Measurements from ENCODE around the gene IL19. TPM values are rescaled to one million over a fixed set of nuclear protein-coding genes. Genes with fewer than 3 reads are reported as not detected.

IL19 gene
- under 1 TPM in 1 of 4 donors, not detected in 3; 0.60 TPM for total RNA-seq

DNA sequence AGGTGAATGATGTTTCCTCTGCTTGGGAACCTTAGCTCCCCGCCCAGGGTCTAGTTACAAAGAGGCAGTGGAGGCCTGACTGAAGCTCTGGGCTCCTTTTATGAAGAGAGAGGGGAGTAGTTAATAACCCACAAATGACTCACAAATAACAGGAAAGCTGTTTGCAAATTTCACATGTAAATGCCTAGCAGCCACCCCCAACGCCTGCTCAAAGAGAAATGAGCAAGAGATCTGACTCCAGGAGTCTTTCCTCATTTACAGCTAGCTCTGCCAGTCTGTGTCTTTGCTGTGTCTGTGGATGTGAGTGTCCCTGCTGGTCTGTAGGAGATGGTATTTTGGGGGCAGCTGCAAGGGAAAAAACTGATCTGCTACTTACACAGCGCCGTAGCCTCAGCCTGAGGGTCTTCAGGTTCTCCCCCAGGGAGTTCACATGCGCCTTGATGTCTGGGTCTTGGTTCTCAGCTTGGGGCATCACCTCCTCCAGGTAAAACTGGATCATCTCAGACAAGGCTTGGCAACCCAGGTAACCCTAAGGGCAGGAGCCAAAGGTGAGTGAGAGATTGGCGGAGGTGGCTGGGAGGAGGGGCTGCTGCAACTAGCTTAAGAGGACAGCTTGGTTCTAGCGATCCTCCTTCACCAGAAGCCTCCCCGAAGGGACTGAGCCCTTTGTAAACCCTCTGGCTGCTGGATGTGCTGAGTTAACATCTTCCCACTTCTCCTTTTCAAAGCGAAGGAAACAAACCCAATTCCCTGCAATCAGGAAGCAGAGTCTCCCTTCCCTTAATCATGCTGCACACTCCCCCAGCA is at the start of gene IL19:
IL19 (plus strand) TSS at position 243 of the 807 bp plus-strand sequence. CDS start 65,890 bp downstream, outside the sequence.
- ATAC-seq (ENCODE audit: low FRiP score) (peak; percentile 87), DNase-seq (ENCODE audit: low spot score) (no peak)
- TF ChIP-seq CTCF (IDR thresholded peaks at IDR 0.05), result no peak

DNA sequence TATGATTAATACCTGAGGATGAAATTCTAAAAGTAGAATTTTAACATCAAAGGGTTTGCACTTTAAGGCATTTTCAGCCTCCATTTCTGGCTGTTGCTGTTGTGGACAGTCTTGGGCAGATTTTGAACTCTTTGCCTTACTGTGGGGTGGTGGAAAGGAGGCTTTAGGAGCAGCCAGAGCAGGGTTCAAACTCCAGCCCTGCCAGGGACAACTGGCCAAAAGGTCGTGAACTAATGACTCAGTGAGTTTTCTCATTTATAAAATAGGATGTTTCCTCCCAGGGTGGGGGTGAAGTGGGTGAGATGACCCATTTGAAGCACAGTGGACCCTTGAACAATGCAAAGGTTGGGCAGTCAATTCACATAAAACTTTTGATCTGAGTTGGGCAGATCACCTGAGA is 49.1 kb upstream of the IL19 start:
- ATAC-seq (ENCODE audit: low FRiP score) (no peak), DNase-seq (ENCODE audit: low spot score) (no peak)
- TF ChIP-seq CTCF (IDR thresholded peaks at IDR 0.05), result no peak

DNA sequence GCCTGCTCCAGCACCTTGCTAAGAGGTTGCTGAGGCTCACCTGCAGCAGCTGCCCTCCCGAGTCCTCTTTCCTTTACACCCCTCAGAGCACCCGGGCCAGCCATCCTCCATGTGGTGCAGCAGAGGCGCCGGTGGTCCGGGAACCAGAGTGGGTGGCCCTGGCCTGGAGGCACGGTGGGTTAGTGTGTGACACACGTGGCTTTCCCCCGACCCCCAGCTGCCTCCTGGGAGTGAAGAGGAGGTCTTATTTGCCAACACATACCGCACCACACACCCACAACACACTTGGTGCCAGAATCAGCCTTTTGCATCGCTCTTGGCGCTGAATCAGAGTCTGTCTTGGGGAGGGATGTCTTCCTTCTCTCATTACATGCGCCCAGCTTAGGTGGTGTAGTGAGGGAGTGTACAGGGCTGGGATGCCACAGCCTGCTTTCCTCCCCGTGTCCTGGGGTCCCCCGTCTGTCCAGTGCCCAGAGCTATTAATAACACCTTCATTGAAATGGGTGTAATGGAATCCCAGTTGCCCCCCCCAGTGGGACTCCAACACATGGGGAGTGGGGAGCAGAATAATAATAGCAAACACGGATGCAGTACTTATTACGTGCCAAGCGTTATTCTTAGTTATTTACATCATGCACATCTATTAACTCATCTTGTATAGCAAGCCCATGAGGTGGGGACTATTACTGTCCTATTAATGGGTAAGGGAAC is 47.7 kb upstream of the IL19 start:
- DNase-seq (ENCODE audit: low spot score) (no peak), ATAC-seq (ENCODE audit: low FRiP score) (no peak)
- TF ChIP-seq CTCF (IDR thresholded peaks at IDR 0.05), result no peak

DNA sequence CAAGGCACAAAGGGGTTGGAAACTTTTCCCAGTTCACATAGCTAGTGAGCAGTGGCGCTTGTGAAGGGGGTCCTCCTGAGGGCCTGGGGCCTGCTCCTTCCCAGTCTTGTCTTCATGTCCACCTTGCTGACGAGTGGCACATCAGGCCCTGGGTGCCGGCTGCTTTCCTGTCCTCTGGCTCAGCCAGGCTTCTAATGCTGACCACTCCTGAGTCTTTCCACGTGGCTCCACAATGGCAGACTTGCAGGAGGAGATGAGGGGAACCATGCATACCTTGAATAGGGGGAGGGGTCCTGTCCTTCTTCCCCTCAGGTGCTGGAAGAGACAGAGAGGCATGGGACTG is 47.1 kb upstream of the IL19 start:
- ATAC-seq (ENCODE audit: low FRiP score) (peak; percentile 10), DNase-seq (ENCODE audit: low spot score) (no peak)
- no peak for TF ChIP-seq CTCF (IDR thresholded peaks at IDR 0.05)

DNA sequence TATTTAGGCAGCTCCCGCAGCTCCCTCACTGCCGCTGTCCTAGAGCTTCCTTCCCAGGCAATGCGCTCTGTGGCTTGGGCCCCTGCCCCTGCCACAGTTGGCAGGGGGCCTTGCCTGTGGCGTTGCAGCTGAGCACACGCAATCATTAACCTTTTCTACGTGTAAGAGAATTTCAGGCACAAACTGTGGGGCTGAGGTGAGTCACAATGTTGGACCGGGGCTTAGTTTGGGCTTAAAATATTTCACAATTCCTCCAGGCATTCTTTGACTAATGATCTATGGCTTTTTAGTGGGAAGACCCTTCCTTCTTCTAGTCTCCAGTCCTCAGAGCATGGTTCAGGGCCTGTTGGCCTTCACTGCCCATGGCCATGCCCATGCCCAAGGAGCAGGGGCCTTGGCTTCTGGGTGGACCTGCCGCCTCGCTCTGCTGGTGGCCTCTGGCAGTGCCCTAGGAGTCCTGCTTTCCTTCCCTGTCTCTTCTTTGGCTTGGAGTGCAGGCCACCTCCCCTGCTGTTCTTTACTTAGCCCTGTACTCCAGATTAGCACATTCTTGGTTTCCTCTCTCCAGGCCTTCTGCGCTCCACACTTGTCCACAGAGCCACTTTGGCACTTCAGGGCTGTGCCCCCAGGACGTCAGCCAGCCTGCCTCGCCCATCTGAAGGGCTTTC is 46.6 kb upstream of the IL19 start:
- ATAC-seq (ENCODE audit: low FRiP score), result peak; percentile 74
- TF ChIP-seq CTCF (IDR thresholded peaks at IDR 0.05), result no peak
- DNase-seq (ENCODE audit: low spot score), result no peak

DNA sequence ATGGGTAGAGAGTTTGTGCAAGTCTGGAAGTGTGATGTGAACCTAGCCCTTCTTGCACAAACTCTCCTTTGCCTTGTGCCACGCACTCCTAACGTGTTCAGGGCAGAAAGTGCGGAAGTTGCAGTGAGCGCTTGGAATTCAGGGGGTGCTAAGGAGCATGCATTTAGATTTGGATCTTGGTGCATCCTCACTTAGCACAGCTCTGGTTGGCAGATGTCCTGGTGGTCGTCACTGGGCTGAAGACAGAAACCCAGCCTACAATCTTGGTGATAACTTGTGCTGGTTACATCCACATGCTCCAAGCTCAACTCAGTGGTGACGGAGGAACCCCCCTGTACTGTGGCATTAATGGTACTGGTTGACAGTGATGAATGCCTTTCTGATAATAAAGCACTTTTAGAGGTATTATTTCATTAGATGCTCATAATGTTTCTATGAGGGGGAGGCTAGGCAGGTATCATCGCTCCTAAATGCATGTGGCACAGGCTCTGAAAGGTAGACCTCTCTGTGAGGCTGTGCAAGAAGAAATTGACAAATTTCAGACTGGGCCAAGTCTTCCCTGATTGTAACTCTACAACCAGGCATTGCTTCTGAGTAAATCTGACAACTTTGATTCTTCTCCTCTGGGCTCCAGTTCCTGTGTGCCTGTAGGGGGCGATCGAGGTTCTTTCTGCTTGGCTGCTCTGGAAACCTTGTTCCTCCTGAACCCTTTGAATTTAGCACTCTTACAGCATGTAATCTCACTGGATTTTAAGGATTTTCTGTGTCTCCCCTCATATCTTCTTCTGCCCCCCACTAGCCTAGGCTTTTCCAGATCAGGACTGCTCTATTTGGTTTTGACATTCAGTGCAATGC is 45.2 kb upstream of the IL19 start:
- DNase-seq (ENCODE audit: low spot score), result no peak
- TF ChIP-seq CTCF (IDR thresholded peaks at IDR 0.05), result peak in 1 of 3 donors; percentile 45
- ATAC-seq (ENCODE audit: low FRiP score), result no peak

All from omental fat pad (tissue), 4 donors.